ENCODE measurements around the gene IQCK. TPM values are rescaled to one million over a fixed set of nuclear protein-coding genes. Genes with fewer than 3 reads are reported as not detected.

The IQCK gene
- polyA plus RNA-seq, 2 of the 4 experiments (the other 2 are of a cell fraction): 10.3 to 15.6 TPM

DNA sequence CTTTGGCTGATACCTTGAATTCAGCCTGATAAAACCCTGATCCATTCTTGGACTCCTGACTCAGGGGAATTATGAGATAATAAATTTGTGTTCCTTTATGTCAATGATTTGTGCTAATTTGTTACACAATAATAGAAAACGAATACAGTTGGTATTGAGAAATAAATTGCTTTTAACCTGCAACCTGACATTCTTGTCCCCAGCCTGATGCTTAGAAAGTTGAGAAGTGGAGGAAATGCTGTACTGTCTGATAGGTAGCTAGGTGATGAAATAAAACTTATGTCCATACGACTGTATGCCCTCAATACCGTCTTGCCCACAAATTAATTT, 10.5 kb downstream of the IQCK start (continued):
- TF ChIP-seq JUN (IDR thresholded peaks at IDR 0.05): no peak
- no peak for TF ChIP-seq CHD2 (IDR thresholded peaks at IDR 0.05; ENCODE audit: low read length, partially characterized antibody)
- no peak for TF ChIP-seq RAD21 (conservative IDR thresholded peaks at IDR 0.05 in 1 of 2, IDR thresholded peaks at IDR 0.05 in 1 of 2)
- no peak for TF ChIP-seq EP300 (IDR thresholded peaks at IDR 0.05)

DNA sequence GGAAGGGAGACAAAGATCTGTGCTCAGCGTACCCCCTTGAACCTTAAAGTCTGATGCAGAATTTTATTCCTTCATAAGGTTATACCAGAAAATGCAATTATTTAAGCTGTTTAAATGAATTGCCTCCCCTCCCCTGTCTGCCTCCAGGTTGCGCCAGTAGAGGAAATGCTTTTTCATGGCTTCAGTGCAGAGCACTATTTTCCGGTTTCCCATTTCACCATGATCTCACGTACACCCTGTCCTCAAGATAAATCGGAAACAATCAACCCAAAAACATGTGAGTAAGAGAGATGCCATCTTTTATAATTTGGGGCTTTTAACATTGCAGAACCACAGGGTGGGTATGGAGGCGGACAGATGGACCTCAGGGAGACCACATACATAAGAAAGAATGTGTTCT, 15.5 kb downstream of the IQCK start:
- WGBS (ENCODE audit: missing lambda C conversion rate): 93% methylated on average over 6 of the region's 6 CpGs
- ATAC-seq (no peak), DNase-seq (ENCODE audit: low read depth in 1 of 2, low spot score in 1 of 2) (no peak), FAIRE-seq (no peak)
- no peaks in the 10 kb centered on the region for H3K4me1 ChIP-seq
- H3K4me2 ChIP-seq: no peak overlapping the region
- no peak overlapping the region for H3K27ac ChIP-seq
- TF ChIP-seq MAZ (IDR thresholded peaks at IDR 0.05; ENCODE audit: borderline replicate concordance, low read depth, low read length): no peak
- no peak for TF ChIP-seq CHD2 (IDR thresholded peaks at IDR 0.05; ENCODE audit: low read length, partially characterized antibody)
- no peak for TF ChIP-seq GATA3 (IDR thresholded peaks at IDR 0.05; ENCODE audit: borderline replicate concordance)
- TF ChIP-seq RCOR1 (IDR thresholded peaks at IDR 0.05; ENCODE audit: low read depth, low read length): no peak
- TF ChIP-seq ZSCAN20 (CRISPR knock-in tag; IDR thresholded peaks at IDR 0.05): no peak
- H3K4me3 ChIP-seq: no peak overlapping the region
- no peaks in the 10 kb centered on the region for H3K9me3 ChIP-seq
- CTCF ChIA-PET: no interaction called here
- POLR2A ChIA-PET: no interaction called here

- POLR2A ChIA-PET: no interaction called here
- TF ChIP-seq, protein P1, sequence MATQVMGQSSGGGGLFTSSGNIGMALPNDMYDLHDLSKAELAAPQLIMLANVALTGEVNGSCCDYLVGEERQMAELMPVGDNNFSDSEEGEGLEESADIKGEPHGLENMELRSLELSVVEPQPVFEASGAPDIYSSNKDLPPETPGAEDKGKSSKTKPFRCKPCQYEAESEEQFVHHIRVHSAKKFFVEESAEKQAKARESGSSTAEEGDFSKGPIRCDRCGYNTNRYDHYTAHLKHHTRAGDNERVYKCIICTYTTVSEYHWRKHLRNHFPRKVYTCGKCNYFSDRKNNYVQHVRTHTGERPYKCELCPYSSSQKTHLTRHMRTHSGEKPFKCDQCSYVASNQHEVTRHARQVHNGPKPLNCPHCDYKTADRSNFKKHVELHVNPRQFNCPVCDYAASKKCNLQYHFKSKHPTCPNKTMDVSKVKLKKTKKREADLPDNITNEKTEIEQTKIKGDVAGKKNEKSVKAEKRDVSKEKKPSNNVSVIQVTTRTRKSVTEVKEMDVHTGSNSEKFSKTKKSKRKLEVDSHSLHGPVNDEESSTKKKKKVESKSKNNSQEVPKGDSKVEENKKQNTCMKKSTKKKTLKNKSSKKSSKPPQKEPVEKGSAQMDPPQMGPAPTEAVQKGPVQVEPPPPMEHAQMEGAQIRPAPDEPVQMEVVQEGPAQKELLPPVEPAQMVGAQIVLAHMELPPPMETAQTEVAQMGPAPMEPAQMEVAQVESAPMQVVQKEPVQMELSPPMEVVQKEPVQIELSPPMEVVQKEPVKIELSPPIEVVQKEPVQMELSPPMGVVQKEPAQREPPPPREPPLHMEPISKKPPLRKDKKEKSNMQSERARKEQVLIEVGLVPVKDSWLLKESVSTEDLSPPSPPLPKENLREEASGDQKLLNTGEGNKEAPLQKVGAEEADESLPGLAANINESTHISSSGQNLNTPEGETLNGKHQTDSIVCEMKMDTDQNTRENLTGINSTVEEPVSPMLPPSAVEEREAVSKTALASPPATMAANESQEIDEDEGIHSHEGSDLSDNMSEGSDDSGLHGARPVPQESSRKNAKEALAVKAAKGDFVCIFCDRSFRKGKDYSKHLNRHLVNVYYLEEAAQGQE (IDR thresholded peaks at IDR 0.05): no peak
- TF ChIP-seq, protein P2, sequence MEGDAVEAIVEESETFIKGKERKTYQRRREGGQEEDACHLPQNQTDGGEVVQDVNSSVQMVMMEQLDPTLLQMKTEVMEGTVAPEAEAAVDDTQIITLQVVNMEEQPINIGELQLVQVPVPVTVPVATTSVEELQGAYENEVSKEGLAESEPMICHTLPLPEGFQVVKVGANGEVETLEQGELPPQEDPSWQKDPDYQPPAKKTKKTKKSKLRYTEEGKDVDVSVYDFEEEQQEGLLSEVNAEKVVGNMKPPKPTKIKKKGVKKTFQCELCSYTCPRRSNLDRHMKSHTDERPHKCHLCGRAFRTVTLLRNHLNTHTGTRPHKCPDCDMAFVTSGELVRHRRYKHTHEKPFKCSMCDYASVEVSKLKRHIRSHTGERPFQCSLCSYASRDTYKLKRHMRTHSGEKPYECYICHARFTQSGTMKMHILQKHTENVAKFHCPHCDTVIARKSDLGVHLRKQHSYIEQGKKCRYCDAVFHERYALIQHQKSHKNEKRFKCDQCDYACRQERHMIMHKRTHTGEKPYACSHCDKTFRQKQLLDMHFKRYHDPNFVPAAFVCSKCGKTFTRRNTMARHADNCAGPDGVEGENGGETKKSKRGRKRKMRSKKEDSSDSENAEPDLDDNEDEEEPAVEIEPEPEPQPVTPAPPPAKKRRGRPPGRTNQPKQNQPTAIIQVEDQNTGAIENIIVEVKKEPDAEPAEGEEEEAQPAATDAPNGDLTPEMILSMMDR (IDR thresholded peaks at IDR 0.05): no peak
- TF ChIP-seq JUN (IDR thresholded peaks at IDR 0.05): no peak
- TF ChIP-seq POLR2AphosphoS2 (conservative IDR thresholded peaks at IDR 0.05; ENCODE audit: low read length): no peak
- TF ChIP-seq KDM5A (IDR thresholded peaks at IDR 0.05): no peak
- TF ChIP-seq CHD2 (IDR thresholded peaks at IDR 0.05; ENCODE audit: low read length, partially characterized antibody): no peak
- TF ChIP-seq HEYL (CRISPR knock-in tag; IDR thresholded peaks at IDR 0.05): no peak
- TF ChIP-seq NPAS2 (CRISPR knock-in tag; IDR thresholded peaks at IDR 0.05; ENCODE audit: borderline replicate concordance): no peak
- TF ChIP-seq HES2 (IDR thresholded peaks at IDR 0.05): no peak
- TF ChIP-seq HDAC2 (IDR thresholded peaks at IDR 0.05): no peak
- TF ChIP-seq RARB (CRISPR knock-in tag; IDR thresholded peaks at IDR 0.05): no peak
- no peak for TF ChIP-seq EHMT2 (IDR thresholded peaks at IDR 0.05; ENCODE audit: low read depth)
- no peak for TF ChIP-seq POLR2A (IDR thresholded peaks at IDR 0.05; ENCODE audit: low read length)
- no peak for TF ChIP-seq ATOH8 (CRISPR knock-in tag; IDR thresholded peaks at IDR 0.05; ENCODE audit: low read depth)
- TF ChIP-seq FOXS1 (CRISPR knock-in tag; IDR thresholded peaks at IDR 0.05): no peak
- TF ChIP-seq CHD4 (IDR thresholded peaks at IDR 0.05; ENCODE audit: borderline replicate concordance): no peak
- TF ChIP-seq ZC3H11A (IDR thresholded peaks at IDR 0.05): no peak
- no peak for TF ChIP-seq TFCP2L1 (CRISPR knock-in tag; IDR thresholded peaks at IDR 0.05)
- no peak for TF ChIP-seq EHF (CRISPR knock-in tag; IDR thresholded peaks at IDR 0.05)
- TF ChIP-seq SREBF2 (IDR thresholded peaks at IDR 0.05): no peak
- Histone ChIP-seq H3K27ac (no peak overlapping the region), H3K4me3 (no peak overlapping the region), H3K9me3 (no peaks in the 10 kb centered on the region), H3K4me1 (no peaks in the 10 kb centered on the region), H3K4me2 (no peak overlapping the region)
- 79% methylated on average over 9 of the region's 9 CpGs for WGBS (ENCODE audit: missing lambda C conversion rate)
- CTCF ChIA-PET: interaction anchor here (0.7 kb wide), 1 partner anchor 165 kb away, joined by 4 read pairs; no protein-coding TSS in a partner anchor
- no peak for DNase-seq (ENCODE audit: low read depth in 1 of 2, low spot score in 1 of 2)
- no peak for ATAC-seq
- FAIRE-seq: no peak
Measured at GRCh38 chr16:19735074-19735867, 17.2 kb downstream of the IQCK start.

Measured in A549 (cell line).